Measurements from ENCODE around the gene TNRC6C.

DNA sequence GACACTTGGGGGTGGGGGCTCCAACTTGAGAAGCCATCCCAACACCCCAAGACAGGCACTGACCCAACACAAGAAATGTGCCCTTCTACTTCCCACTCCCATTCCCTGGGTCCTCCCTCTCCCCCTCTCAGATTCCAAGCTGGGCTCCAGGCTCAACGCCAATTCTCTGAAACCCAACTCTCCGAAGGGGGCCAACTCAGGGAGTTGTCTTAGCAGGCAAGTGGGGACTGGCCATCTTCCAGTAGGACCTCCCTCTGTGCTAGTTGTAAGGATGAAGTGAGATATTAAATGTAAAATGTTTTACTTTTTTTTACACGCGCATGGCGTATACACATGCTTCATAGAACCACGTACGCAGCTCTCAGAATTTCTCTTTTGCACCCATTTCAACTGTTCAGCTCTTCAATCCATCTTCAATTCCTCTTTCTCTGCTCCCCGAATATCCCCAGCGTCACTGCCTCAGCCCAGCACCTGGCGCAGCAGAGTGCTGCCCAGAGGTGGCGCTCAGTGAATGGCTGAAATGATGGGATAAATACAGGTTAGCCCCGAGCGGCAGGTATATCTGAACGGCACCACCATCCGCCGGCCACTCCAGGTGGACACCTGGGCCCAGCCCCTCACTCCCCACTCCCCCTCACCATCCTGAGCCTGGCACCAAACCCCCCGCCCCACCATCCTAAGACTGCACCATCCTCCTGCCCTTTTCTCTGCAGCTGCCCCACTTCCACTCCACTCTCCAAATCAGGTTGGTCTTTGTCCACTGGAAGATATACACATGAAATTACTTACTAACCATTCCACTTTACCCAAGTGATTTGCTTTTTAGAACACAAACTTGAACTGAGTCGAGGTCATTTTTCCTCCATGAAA lies 43.9 kb upstream of the TNRC6C start:
- TF ChIP-seq POLR2A (IDR thresholded peaks at IDR 0.05): no peak
- TF ChIP-seq, protein P1, sequence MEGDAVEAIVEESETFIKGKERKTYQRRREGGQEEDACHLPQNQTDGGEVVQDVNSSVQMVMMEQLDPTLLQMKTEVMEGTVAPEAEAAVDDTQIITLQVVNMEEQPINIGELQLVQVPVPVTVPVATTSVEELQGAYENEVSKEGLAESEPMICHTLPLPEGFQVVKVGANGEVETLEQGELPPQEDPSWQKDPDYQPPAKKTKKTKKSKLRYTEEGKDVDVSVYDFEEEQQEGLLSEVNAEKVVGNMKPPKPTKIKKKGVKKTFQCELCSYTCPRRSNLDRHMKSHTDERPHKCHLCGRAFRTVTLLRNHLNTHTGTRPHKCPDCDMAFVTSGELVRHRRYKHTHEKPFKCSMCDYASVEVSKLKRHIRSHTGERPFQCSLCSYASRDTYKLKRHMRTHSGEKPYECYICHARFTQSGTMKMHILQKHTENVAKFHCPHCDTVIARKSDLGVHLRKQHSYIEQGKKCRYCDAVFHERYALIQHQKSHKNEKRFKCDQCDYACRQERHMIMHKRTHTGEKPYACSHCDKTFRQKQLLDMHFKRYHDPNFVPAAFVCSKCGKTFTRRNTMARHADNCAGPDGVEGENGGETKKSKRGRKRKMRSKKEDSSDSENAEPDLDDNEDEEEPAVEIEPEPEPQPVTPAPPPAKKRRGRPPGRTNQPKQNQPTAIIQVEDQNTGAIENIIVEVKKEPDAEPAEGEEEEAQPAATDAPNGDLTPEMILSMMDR (IDR thresholded peaks at IDR 0.05): no peak

Measured in lower leg skin (tissue), 3 donors.